Esophagus squamous epithelium (tissue), 5 donors: Measurements from ENCODE around the gene DIS3L2. TPM values are rescaled to one million over a fixed set of nuclear protein-coding genes. Genes with fewer than 3 reads are reported as not detected.

Source experiments
- DNase-seq: peaks from one replicate; lab custom pipeline; 2025; lab: John Stamatoyannopoulos, UW
- H3K27ac ChIP-seq, 4 donors: fragments of 200-600 bp; sonication (generic); one replicate each; pipeline ENCODE4 v1.5.1; 2016 to 2019; ENCODE audit warnings: mild to moderate bottlenecking in 1 of 4
- H3K27me3 ChIP-seq, 4 donors: fragments of 200-600 bp; sonication (generic); 1 replicate in 3 of 4; 2 replicates in 1 of 4; pipeline versions ENCODE4 v1.5.1 to v1.6.0; 2017 to 2021; ENCODE audit warnings: antibody characterized with exemption in 1 of 4
- H3K36me3 ChIP-seq, 3 donors: fragments of 200-600 bp; sonication (generic); one replicate each; pipeline ENCODE4 v1.5.1; 2016 to 2019
- H3K4me1 ChIP-seq, 3 donors: fragments of 200-600 bp; sonication (generic); one replicate each; pipeline ENCODE4 v1.5.1; 2017 to 2019
- H3K4me3 ChIP-seq, 4 donors: fragments of 200-600 bp; sonication (generic); 1 replicate in 3 of 4; 2 replicates in 1 of 4; pipeline ENCODE4 v1.5.1; 2016 to 2019; ENCODE audit warnings: mild to moderate bottlenecking in 2 of 4, moderate library complexity in 1 of 4
- H3K9me3 ChIP-seq, 3 donors: fragments of 200-600 bp; sonication (generic); one replicate each; pipeline ENCODE4 v1.5.1; 2016 to 2019
- CTCF ChIP-seq, 6 experiments: fragments of 450-650 bp in 4 of 6; fragments of 200-600 bp in 2 of 6; sonication (generic) in 2 of 6; IDR thresholded peaks; one replicate each; pipeline ENCODE4 v1.5.1; 2016 to 2019; ENCODE audit warnings: antibody characterized with exemption in 6 of 6, mild to moderate bottlenecking in 4 of 6, moderate library complexity in 4 of 6
- POLR2A ChIP-seq, 4 donors: fragments of 450-650 bp; IDR thresholded peaks; one replicate each; pipeline ENCODE4 v1.6.1; 2017; ENCODE audit warnings: antibody characterized with exemption in 4 of 4, mild to moderate bottlenecking in 4 of 4, moderate library complexity in 3 of 4
- WGBS, 2 donors: methylation state at CpG; one replicate each; pipeline ENCODE4 v1.1.5; 2018; 5-methylcytosine and 5-hydroxymethylcytosine counted together
- intact Hi-C: fragments of 100-400 bp; cut with DNase I; formaldehyde crosslinking; loops from one replicate; pipeline ENCODE4 v1.15.0; 2022
- total RNA-seq, 4 donors: library from RNA; depleted of rRNA; stranded (reverse); fragments of >200 nt; gene quantifications; one replicate each; pipeline ENCODE4 v1.1.0, GENCODE V29; 2016
- donor health status: DM: yes; HTN: yes; CAD: no.

Gene DIS3L2
- total RNA-seq, 4 donors from 2014 or later: 14.5 to 42.8 (median 32.4) TPM

GRCh38 chr2:232319067-232319802 lies 357.7 kb downstream of the DIS3L2 start:
- Histone ChIP-seq H3K36me3 (peaks cover 0 to 10% (median 0%) of the 10 kb centered on the region in 3 donors), H3K4me1 (peaks cover 35 to 73% (median 39%) of the 10 kb centered on the region in 3 donors), H3K27me3 (no peaks in the 10 kb centered on the region), H3K4me3 (no peak overlapping the region), H3K27ac (peak overlapping the region in 2 of 4 donors; percentile 11 to 21), H3K9me3 (no peaks in the 10 kb centered on the region)
- intact Hi-C loops: no loop called here
- DNase-seq: no peak
- WGBS, 2 donors: 67 to 70% methylated on average over 1 to 3 of the region's 4 CpGs
- TF ChIP-seq CTCF (IDR thresholded peaks at IDR 0.05) (no peak), POLR2A (IDR thresholded peaks at IDR 0.05) (no peak)

- H3K9me3 ChIP-seq: no peaks in the 10 kb centered on the region
- H3K36me3 ChIP-seq: peaks cover 0 to 10% (median 0%) of the 10 kb centered on the region in 3 donors
- no peak for TF ChIP-seq POLR2A (IDR thresholded peaks at IDR 0.05)
- TF ChIP-seq CTCF (IDR thresholded peaks at IDR 0.05): no peak
- peaks cover 30 to 66% (median 35%) of the 10 kb centered on the region in 3 donors for H3K4me1 ChIP-seq
- 85 to 86% methylated on average over 7 to 8 of the region's 10 CpGs for WGBS, 2 donors
- DNase-seq: no peak
- H3K27me3 ChIP-seq: no peaks in the 10 kb centered on the region
- intact Hi-C loops: loop anchor here (5.0 kb wide), 1 partner anchor 393 kb away; the partner anchor contains the start of gene NPPC
- no peak overlapping the region for H3K4me3 ChIP-seq
- peak overlapping the region in 1 of 4 donors; percentile 21 for H3K27ac ChIP-seq
These were observed 358.4 kb downstream of the DIS3L2 start for GRCh38 chr2:232319803-232320442.

- 57 to 79% methylated on average over 2 of the region's 2 CpGs for WGBS, 2 donors
- Histone ChIP-seq H3K4me1 (peaks cover 25 to 62% (median 30%) of the 10 kb centered on the region in 3 donors), H3K9me3 (no peaks in the 10 kb centered on the region), H3K27me3 (no peaks in the 10 kb centered on the region), H3K4me3 (no peak overlapping the region), H3K27ac (peak overlapping the region in 1 of 4 donors; percentile 18), H3K36me3 (peaks cover 0 to 10% (median 0%) of the 10 kb centered on the region in 3 donors)
- intact Hi-C loops: loop anchor here (5.0 kb wide), 1 partner anchor 393 kb away; the partner anchor contains the start of gene NPPC
- DNase-seq: no peak
- TF ChIP-seq POLR2A (IDR thresholded peaks at IDR 0.05): no peak
- no peak for TF ChIP-seq CTCF (IDR thresholded peaks at IDR 0.05)
These were observed 358.9 kb downstream of the DIS3L2 start for GRCh38 chr2:232320443-232320803.

GRCh38 chr2:232321156-232321816 lies 359.8 kb downstream of the DIS3L2 start:
- 60 to 67% methylated on average over 1 to 3 of the region's 18 CpGs for WGBS, 2 donors
- Histone ChIP-seq H3K9me3 (no peaks in the 10 kb centered on the region), H3K36me3 (peaks cover 0 to 10% (median 0%) of the 10 kb centered on the region in 3 donors), H3K4me3 (no peak overlapping the region), H3K4me1 (peaks cover 21 to 62% (median 22%) of the 10 kb centered on the region in 3 donors), H3K27ac (peak overlapping the region in 1 of 4 donors; percentile 60), H3K27me3 (no peaks in the 10 kb centered on the region)
- no peak for DNase-seq
- no peak for TF ChIP-seq POLR2A (IDR thresholded peaks at IDR 0.05)
- peak in 1 of 6 experiments; percentile 17 for TF ChIP-seq CTCF (IDR thresholded peaks at IDR 0.05)
- intact Hi-C loops: loop anchor here (5.0 kb wide), 1 partner anchor 394 kb away; the partner anchor contains the start of gene NPPC
